Adrenal gland (tissue), 12 donors: ENCODE data around the gene NEU3. TPM values are rescaled to one million over a fixed set of nuclear protein-coding genes. Genes with fewer than 3 reads are reported as not detected.
A peak's percentile ranks its signal among the peaks of the same experiment; 100 is the strongest.

Experiments
- DNase-seq, 7 donors: peaks; one replicate each; pipeline ENCODE4 v3.0.0-alpha.2; 2019 to 2020
- H3K27ac ChIP-seq, 5 donors: fragments of 200-600 bp; sonication (generic) in 4 of 5; 1 replicate in 3 of 5; 2 replicates in 2 of 5; pipeline versions ENCODE4 v1.5.1 to v1.8.0; 2016 to 2020; ENCODE audit warnings: mild to moderate bottlenecking in 1 of 5
- H3K27me3 ChIP-seq: fragments of 200-600 bp; 2 replicates; pipeline ENCODE4 v1.8.0; 2021
- H3K36me3 ChIP-seq, 2 donors: fragments of 200-600 bp; replicated peaks in 1 of 2; 1 replicate in 1 of 2; 2 replicates in 1 of 2; pipeline versions ENCODE4 v1.5.1 to v1.8.0; 2018 to 2022
- H3K4me1 ChIP-seq, 2 donors: fragments of 200-600 bp; replicated peaks in 1 of 2; 1 replicate in 1 of 2; 2 replicates in 1 of 2; pipeline versions ENCODE4 v1.5.1 to v1.8.0; 2018 to 2021
- H3K4me3 ChIP-seq, 4 donors: fragments of 200-600 bp; sonication (generic) in 3 of 4; one replicate each; pipeline ENCODE4 v1.5.1; 2016 to 2018
- H3K9me3 ChIP-seq, 3 donors: fragments of 200-600 bp; sonication (generic) in 1 of 3; replicated peaks in 1 of 3; 1 replicate in 2 of 3; 2 replicates in 1 of 3; pipeline versions ENCODE4 v1.5.1 to v1.8.0; 2016 to 2021
- CTCF ChIP-seq, 6 experiments: fragments of 450-650 bp in 4 of 6; fragments of 200-600 bp in 2 of 6; sonication (generic) in 1 of 6; IDR thresholded peaks; 1 replicate in 5 of 6; 2 replicates in 1 of 6; pipeline versions ENCODE4 v1.5.1 to v1.8.0; 2016 to 2021; ENCODE audit warnings: antibody characterized with exemption in 6 of 6, mild to moderate bottlenecking in 2 of 6, moderate library complexity in 1 of 6
- POLR2A ChIP-seq, 2 donors: fragments of 450-650 bp; IDR thresholded peaks; one replicate each; pipeline ENCODE4 v1.6.1; 2017; ENCODE audit warnings: antibody characterized with exemption in 2 of 2, mild to moderate bottlenecking in 2 of 2, moderate library complexity in 1 of 2
- WGBS, 4 donors: extraction: QIAGEN DNeasy Blood & Tissue Kit in 2 of 4; methylation state at CpG; one replicate each; pipeline versions ENCODE4 v1.1.5 to v1.1.7; 2013 to 2017; 5-methylcytosine and 5-hydroxymethylcytosine counted together
- intact Hi-C, 2 donors: fragments of 100-400 bp; cut with DNase I; formaldehyde crosslinking; loops; one replicate each; pipeline versions ENCODE4 v1.14.1 to v1.15.0; 2022 to 2023
- polyA plus RNA-seq, 3 donors: library from polyadenylated mRNA; stranded (reverse); fragments of 200-250 nt in 2 of 3; fragments of 350-450 nt in 1 of 3; fragmentation: Illumina TruSeq in 1 of 3; extraction: RNeasy Lipid Tissue Mini Kit (QIAGEN cat#74804) in 1 of 3; gene quantifications; one replicate each; pipeline ENCODE4 v1.2.3, GENCODE V29; 2013 to 2014
- total RNA-seq, 9 donors: library from RNA; depleted of rRNA in 4 of 9; stranded (reverse); fragments of >200 nt in 4 of 9; fragments of 120-200 nt in 1 of 9; fragmentation: NEBNext Ultra II Directional in 1 of 9; extraction: Animal tissue kit (Norgen Biotek cat#: 25700) in 1 of 9; gene quantifications; one replicate each; pipeline versions ENCODE4 v1.1.0 to v1.2.4, GENCODE V29; 2013 to 2023
- donor health status: healthy with polysubstance abuse.
- donor health status: Bipolar disorder and iron deficiency.
- donor health status: DM: yes; HTN: yes; CAD: no.
- donor health status: DM: no; HTN: no; CAD: no.
- donor health status: DM: no; HTN: no; CAD: no.
- donor health status: DM: yes; HTN: yes; CAD: no.

Gene NEU3
- total and polyA plus RNA-seq, 12 donors = 8.3 to 34.9 (median 19.7) TPM

GRCh38 chr11:75031771-75032549 is 43.2 kb downstream of the NEU3 start:
- WGBS, 4 donors = 66 to 72% (median 68%) methylated on average over 7 to 8 of the region's 8 CpGs
- no peaks in the 10 kb centered on the region for H3K27me3 ChIP-seq
- H3K36me3 ChIP-seq = no peaks in the 10 kb centered on the region
- intact Hi-C loops = loop anchor here (5.0 kb wide), 2 partner anchors 100 to 105 kb away; no protein-coding TSS in a partner anchor
- H3K27ac ChIP-seq = peak overlapping the region; percentile 65 to 94 (median 91)
- no peaks in the 10 kb centered on the region for H3K9me3 ChIP-seq
- DNase-seq = peak; percentile 84 to 95 (median 90)
- H3K4me3 ChIP-seq = no peak overlapping the region
- peaks cover 15% of the 10 kb centered on the region in 2 donors for H3K4me1 ChIP-seq
- peak; percentile 57 to 87 (median 82) for TF ChIP-seq CTCF (IDR thresholded peaks at IDR 0.05)
- TF ChIP-seq POLR2A (IDR thresholded peaks at IDR 0.05) = no peak

DNA sequence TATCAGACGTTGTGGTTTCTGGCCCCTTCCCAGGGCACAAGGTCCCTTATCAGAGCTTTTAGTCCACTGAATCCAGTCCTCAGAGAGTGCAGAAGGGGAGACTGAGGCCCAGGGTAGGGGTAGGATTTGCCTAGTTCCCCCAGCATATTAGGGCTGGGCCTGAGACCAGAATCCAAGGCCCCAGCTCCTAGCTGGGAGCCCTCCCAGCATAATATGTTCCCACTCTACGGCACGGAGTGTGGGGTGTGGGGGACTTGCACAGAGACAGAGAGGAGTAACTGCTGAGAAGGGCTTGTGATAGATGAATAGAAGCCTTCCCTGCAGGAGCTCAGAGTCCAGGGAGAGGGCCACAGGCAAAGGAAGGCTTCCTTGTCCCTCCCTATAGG is 43.8 kb downstream of the NEU3 start:
- H3K27ac ChIP-seq = peak overlapping the region in 1 of 5 donors; percentile 94
- peak in 1 of 7 donors; percentile 17 for DNase-seq
- H3K36me3 ChIP-seq = no peaks in the 10 kb centered on the region
- WGBS, 4 donors = 0 to 73% (median 71%) methylated on average over 1 to 3 of the region's 3 CpGs
- no peaks in the 10 kb centered on the region for H3K27me3 ChIP-seq
- no peak for TF ChIP-seq POLR2A (IDR thresholded peaks at IDR 0.05)
- no peak for TF ChIP-seq CTCF (IDR thresholded peaks at IDR 0.05)
- no peak overlapping the region for H3K4me3 ChIP-seq
- H3K9me3 ChIP-seq = no peaks in the 10 kb centered on the region
- H3K4me1 ChIP-seq = peaks cover 15% of the 10 kb centered on the region in 2 donors
- intact Hi-C loops = loop anchor here (5.0 kb wide), 2 partner anchors 100 to 105 kb away; no protein-coding TSS in a partner anchor

DNA sequence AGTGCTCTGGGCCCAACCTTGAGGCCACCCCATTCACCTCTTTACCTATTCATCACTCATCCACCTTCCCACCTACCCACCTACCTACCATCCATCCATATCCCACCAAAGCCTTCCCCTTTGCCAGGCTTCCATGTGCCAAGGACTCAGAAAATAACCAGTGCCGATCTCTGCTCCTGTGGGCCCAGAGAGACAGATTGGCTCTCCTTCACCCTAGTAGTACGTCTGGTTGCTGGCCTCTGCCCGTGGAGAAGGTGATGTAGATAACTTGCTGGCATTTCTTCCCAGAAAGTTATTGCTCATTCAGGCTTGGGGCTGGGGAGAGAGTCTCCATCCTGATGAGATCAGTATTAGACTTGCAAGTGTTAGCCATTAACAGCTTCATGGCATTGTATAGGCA is 45.2 kb downstream of the NEU3 start:
- H3K36me3 ChIP-seq = no peaks in the 10 kb centered on the region
- H3K4me3 ChIP-seq = no peak overlapping the region
- H3K4me1 ChIP-seq = peaks cover 15% of the 10 kb centered on the region in 2 donors
- intact Hi-C loops = loop anchor here (5.0 kb wide), 2 partner anchors 102 to 107 kb away; no protein-coding TSS in a partner anchor
- WGBS, 4 donors = 84 to 95% (median 92%) methylated on average over 3 of the region's 3 CpGs
- no peak overlapping the region for H3K27ac ChIP-seq
- no peaks in the 10 kb centered on the region for H3K27me3 ChIP-seq
- no peak for TF ChIP-seq CTCF (IDR thresholded peaks at IDR 0.05)
- TF ChIP-seq POLR2A (IDR thresholded peaks at IDR 0.05) = no peak
- peak in 1 of 7 donors; percentile 35 for DNase-seq
- no peaks in the 10 kb centered on the region for H3K9me3 ChIP-seq

DNA sequence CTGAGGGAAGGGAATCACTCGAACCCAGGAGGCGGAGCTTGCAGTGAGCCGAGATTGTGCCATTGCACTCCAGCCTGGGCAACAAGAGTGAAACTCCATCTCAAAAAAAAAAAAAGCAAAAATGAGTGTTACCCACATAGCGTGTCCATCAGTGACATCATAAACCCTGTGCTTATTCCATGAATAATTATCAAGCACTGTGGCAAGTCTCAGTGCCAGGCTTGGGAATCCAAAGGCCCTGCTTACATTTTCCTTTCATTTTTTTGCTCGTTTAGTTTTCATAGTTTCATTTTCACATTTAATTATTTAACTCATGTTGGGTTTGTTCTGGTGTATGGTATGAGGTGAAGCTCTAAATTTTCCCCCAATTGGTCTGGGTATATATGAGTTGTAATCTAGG is 46.5 kb downstream of the NEU3 start:
- Histone ChIP-seq H3K4me1 (peaks cover 15% of the 10 kb centered on the region in 2 donors), H3K9me3 (no peaks in the 10 kb centered on the region), H3K4me3 (no peak overlapping the region), H3K27ac (no peak overlapping the region), H3K36me3 (no peaks in the 10 kb centered on the region), H3K27me3 (no peaks in the 10 kb centered on the region)
- WGBS, 4 donors = 81 to 91% (median 87%) methylated on average over 4 to 5 of the region's 5 CpGs
- TF ChIP-seq CTCF (IDR thresholded peaks at IDR 0.05) (no peak), POLR2A (IDR thresholded peaks at IDR 0.05) (no peak)
- intact Hi-C loops = no loop called here
- DNase-seq = peak in 1 of 7 donors; percentile 39
